ENCODE data around the gene PDLIM7. TPM values are rescaled to one million over a fixed set of nuclear protein-coding genes. Genes with fewer than 3 reads are reported as not detected.

The PDLIM7 gene
- total and polyA plus RNA-seq, 10 of the 15 experiments (the other 5 are each of a cell fraction or from before 2014, with no cell fraction given) = 0.82 to 36.6 (median 19.3) TPM

GRCh38 chr5:177446200-177447065 lies 51.0 kb downstream of the PDLIM7 start, which contains the start of gene PRR7:
PRR7 (plus strand) TSS chr5:177446814; CDS start chr5:177455068, 8,254 bp downstream.
- ChIA-PET RAD21 (ENCODE audit: unreplicated experiment) (interaction anchor here (1.0 to 13.5 kb wide), 8 partner anchors 9 to 82 kb away, joined by 3 to 291 read pairs (median 14); partner anchors contain the start of genes GRK6 and PDLIM7), CTCF (interaction anchor here (0.7 to 16.4 kb wide), 11 partner anchors 8 to 137 kb away, joined by 3 to 391 read pairs (median 4); partner anchors contain the start of genes GRK6 and PFN3), POLR2A (interaction anchor here (0.6 to 13.6 kb wide), 10 partner anchors 7 to 82 kb away, joined by 3 to 358 read pairs (median 7); partner anchors contain the start of genes F12 and GRK6), SMC1A (ENCODE audit: uncharacterized antibody, unreplicated experiment) (interaction anchor here (0.6 to 7.4 kb wide), 10 partner anchors 9 to 91 kb away, joined by 3 to 105 read pairs (median 7); partner anchors contain the start of genes GRK6 and PFN3)
- peak within 1 kb of the TSS; percentile 63 for H2AFZ ChIP-seq (ENCODE audit: control insufficient read depth, low read depth, low read length)
- DNase-seq (ENCODE audit: low read depth, low spot score) (no peak), FAIRE-seq (peak; percentile 68), ATAC-seq (peak; percentile 55)
- peak within 1 kb of the TSS; percentile 81 for H3K9ac ChIP-seq (ENCODE audit: control insufficient read depth, insufficient read depth, low read length)
- peaks cover 0 to 3% of the 10 kb centered on the region in 2 experiments; a peak in 3 of 4 replicates for H3K36me3 ChIP-seq (ENCODE audit: control insufficient read depth in 2 of 2, insufficient read depth in 2 of 2, low read length in 1 of 2)
- intact Hi-C loops (cut with micrococcal nuclease; ENCODE audit: unreplicated experiment) (no loop called here), in situ Hi-C loops (cut with MboI) (loop anchor here (5.0 kb wide), 1 partner anchor 129 kb away; no protein-coding TSS in a partner anchor)
- H4K20me1 ChIP-seq (ENCODE audit: control insufficient read depth, insufficient read depth) = no peaks in the 10 kb centered on the region
- H3K27me3 ChIP-seq (replicated peaks in 1 of 2; ENCODE audit: control insufficient read depth in 2 of 2, insufficient read depth in 2 of 2, low read length in 1 of 2) = no peaks in the 10 kb centered on the region
- peaks cover 32% of the 10 kb centered on the region for H3K4me1 ChIP-seq (ENCODE audit: control insufficient read depth, insufficient read depth, low read length)
- no TSS peak for BruUV-seq (replicated peaks)
- WGBS (ENCODE audit: insufficient coverage, insufficient replicate concordance, low lambda C conversion rate, missing lambda C conversion rate) = 1% methylated on average over 51 of the region's 89 CpGs
- H3K79me2 ChIP-seq (ENCODE audit: control insufficient read depth, insufficient read depth, low read length) = peaks cover 14% of the 10 kb centered on the region
- H3K4me2 ChIP-seq (ENCODE audit: control insufficient read depth, insufficient read depth) = peak within 1 kb of the TSS; percentile 99
- peak within 1 kb of the TSS; percentile 79 for H3K27ac ChIP-seq (ENCODE audit: control insufficient read depth, insufficient read depth)
- H3K4me3 ChIP-seq = peak within 1 kb of the TSS; percentile 78
- H3K9me3 ChIP-seq (replicated peaks; ENCODE audit: control insufficient read depth, insufficient read depth, low read length) = no peaks in the 10 kb centered on the region
- TF ChIP-seq MAX (IDR thresholded peaks at IDR 0.05; ENCODE audit: low read depth, low read length) (0 out of 2 replicates have a peak, but pooled peaks have one; percentile 34), CREM (IDR thresholded peaks at IDR 0.05; ENCODE audit: low read depth) (no peak), TARDBP (IDR thresholded peaks at IDR 0.05; ENCODE audit: borderline replicate concordance) (peak; percentile 30; the same call in 1 of the 2 replicates), RUNX3 (IDR thresholded peaks at IDR 0.05; ENCODE audit: low read length) (no peak), ZZZ3 (IDR thresholded peaks at IDR 0.05; ENCODE audit: control insufficient read depth, insufficient read length, low read depth) (no peak), GATAD2B (conservative IDR thresholded peaks at IDR 0.05; ENCODE audit: low read depth) (peak; percentile 70; the same call in 1 of the 2 replicates), TAF1 (IDR thresholded peaks at IDR 0.05; ENCODE audit: borderline replicate concordance, low read depth, low read length) (0 out of 2 replicates have a peak, but pooled peaks have one; percentile 14), RELB (IDR thresholded peaks at IDR 0.05; ENCODE audit: low read depth) (no peak), TCF3 (IDR thresholded peaks at IDR 0.05; ENCODE audit: borderline replicate concordance, insufficient read depth, low read depth, low read length) (0 out of 2 replicates have a peak, but pooled peaks have one; percentile 70), CHD2 (IDR thresholded peaks at IDR 0.05; ENCODE audit: borderline replicate concordance, low read depth, low read length) (no peak), DPF2 (IDR thresholded peaks at IDR 0.05) (peak; percentile 82; the same call in 1 of the 2 replicates), BCLAF1 (IDR thresholded peaks at IDR 0.05) (0 out of 2 replicates have a peak, but pooled peaks have one; percentile 46), MXI1 (IDR thresholded peaks at IDR 0.05; ENCODE audit: low read depth, low read length) (no peak)

All from GM12878 (cell line).